HG03280 (cell line): ENCODE results near the gene SELENOP.

ENCODE experiments used
- ATAC-seq: cut with Tn5 transposase; IDR thresholded peaks from one replicate; pipeline ENCODE4 v1.9.1; 2021; ENCODE audit warnings: mild to moderate bottlenecking, moderate library complexity; ENCODE audit not compliant: unreplicated experiment

SELENOP gene

DNA sequence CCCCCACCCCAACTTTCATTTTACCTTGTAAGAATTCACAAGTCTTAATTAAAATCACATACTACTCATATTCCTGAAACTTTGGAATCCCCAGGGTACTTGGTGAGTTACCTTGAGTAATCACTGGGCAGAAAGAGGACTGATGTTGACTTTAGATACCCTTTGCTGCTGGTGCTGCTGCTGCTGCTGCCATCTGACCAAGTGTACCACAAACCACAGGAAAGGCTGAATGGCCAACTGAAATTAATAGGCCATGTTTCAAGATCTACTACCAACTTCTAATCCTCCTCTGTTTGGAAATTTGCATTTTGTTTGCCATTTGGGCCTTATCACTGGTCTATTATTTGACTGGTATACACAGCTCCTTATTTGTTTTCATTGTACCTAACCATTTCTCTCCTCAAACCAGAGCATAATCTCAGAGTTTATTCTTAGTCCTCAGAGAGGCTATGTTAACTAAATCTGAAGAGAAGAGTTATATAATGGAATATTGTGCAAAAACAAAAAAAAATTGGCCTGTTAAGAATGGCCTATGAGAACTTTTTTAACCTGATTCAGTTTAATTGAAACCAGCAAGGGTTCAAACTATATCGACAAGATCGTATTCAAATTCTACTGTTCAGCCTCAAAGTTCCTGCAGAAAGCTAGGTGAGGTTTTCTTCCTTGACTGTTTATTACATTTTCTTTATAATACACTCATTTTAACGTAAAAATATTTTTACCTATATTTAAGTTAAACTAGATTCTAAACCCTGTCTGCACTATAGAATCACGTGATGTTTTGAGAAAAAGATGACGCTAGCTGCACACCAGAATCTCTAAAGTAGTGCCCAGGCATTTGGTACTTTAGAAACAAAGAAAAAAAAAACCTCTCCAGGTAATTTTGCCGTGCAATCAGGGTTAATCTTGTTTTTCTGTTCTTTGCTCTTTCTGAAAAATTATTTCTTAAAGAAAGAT lies 13.1 kb downstream of the SELENOP start:
- ATAC-seq = no peak

DNA sequence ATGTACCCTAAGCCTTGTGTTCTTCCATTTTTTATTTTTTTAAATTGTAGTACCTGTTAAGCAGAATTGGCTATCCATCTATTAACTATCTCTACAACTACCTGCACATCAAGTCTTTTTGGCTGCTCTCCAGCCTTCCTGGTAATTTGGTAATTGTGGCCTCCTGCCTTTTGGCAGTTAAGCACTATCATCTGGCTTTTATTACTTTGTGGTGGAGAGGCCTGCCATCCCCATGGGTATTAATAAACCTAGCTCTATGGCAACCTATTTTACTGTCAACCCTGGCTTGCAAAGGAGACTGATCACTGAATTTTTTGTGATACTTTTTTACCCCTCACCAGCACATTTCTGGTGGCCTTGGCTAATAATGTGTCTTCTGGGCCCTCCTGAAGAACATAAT lies 20.5 kb downstream of the SELENOP start:
- ATAC-seq = no peak

DNA sequence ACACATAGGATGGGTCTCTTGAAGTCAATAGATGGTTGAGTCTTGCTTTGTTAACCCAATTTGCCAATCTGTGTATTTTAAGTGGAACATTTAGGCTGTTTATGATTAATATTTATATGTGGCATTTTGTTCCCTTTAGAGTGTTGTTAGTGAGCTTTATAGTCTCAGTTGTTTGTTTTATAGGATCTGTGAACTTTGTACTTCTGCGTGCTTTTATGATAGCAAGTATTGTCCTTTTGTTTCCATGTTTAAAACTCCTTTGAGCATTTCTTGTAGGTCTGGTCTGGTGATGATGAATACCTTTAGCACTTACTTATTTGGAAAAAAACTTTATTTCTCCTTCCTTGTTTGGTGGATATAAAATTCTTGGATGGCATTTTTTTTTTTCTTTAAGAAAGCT lies 23.8 kb downstream of the SELENOP start:
- no peak for ATAC-seq

DNA sequence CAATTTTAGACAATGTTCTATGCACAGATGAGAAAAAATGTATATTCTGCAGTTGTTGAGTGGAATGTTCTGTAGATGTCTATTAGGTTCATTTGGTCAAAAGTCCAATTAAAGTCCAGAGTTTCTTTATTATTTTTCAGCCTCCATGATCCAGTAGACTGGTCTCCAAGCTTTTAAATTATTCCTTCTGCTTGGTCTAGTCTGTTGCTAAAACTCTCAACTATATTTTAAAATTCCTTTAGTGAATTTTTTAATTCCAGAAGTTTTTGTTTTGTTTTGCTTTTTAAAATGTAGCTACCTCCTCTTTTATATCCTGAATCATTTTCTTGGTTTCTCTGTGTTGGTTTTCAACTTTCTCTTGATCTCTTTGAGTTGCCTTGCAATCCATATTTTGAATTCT lies 24.6 kb downstream of the SELENOP start:
- no peak for ATAC-seq

DNA sequence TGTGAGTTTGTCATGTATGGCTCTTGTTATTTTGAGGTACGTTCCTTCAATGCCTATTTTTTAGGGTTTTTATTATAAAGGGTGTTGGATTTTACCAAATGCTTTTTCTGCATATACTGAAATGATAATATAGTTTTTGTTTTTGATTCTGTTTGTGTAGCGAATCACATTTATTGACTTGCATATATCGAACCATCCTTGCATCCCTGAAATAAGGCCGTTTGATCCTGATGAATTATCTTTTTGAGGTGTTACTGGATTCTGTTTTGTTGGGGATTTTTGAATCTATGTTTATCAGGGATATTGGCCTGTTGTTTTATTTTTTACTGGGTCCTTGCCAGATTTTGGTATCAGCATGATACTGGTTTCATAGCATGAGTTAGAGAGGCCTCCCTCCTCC lies 25.9 kb downstream of the SELENOP start:
- no peak for ATAC-seq

DNA sequence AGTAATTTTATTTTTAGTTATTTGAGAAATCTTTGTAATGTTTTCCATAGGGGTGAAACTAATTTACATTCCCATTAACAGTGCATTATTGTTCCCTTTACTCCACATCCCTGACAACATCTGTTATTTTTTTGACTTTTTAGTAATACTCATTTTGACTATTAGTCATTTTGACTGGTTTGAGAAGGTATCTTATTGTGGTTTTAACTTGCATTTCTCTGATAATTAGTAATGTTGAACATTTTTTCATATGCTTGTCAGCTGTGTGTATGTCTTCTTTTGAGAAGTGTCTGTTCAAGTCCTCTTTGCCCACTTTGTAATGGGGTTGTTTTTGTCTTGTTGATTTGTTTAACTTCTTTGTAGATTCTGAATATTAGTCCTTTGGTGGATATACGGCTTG lies 27.6 kb downstream of the SELENOP start:
- ATAC-seq = no peak

DNA sequence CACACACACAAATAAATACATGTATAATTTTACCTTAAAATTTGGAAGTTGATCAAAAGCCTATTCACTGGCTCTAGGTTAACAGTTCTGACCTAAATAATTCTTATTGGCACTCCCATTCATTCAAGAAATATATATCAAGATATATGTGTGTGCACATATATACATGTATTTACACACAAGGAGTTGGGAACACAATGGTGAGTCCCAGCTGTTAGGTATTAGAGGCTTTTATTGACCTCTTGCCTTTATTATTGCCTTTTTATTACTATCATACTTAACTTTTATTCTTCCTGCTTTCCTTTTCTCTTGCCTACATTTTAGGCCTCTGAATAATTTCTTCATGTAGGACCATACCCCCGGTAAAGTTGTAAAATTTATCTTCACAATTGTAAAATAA lies 30.1 kb downstream of the SELENOP start:
- ATAC-seq = no peak

DNA sequence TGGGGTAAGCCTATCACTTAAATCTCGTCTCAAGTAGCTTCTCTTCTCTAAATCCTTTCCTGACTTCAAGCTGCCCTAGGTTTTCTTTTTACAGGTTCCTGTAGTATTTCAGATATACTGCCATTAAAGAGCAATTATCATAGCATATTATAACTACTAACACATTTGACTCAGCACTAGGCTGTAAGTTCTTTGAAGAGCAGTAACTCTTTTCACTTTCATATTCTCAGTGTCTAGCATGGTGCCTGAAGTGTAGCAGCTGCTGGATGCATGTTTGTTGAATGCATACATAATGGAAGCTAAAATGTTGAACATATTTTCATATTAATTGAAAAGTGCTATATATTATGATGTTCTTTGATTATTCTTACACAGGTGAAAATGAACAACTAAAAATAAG lies 32.6 kb downstream of the SELENOP start:
- peak; percentile 73 for ATAC-seq

DNA sequence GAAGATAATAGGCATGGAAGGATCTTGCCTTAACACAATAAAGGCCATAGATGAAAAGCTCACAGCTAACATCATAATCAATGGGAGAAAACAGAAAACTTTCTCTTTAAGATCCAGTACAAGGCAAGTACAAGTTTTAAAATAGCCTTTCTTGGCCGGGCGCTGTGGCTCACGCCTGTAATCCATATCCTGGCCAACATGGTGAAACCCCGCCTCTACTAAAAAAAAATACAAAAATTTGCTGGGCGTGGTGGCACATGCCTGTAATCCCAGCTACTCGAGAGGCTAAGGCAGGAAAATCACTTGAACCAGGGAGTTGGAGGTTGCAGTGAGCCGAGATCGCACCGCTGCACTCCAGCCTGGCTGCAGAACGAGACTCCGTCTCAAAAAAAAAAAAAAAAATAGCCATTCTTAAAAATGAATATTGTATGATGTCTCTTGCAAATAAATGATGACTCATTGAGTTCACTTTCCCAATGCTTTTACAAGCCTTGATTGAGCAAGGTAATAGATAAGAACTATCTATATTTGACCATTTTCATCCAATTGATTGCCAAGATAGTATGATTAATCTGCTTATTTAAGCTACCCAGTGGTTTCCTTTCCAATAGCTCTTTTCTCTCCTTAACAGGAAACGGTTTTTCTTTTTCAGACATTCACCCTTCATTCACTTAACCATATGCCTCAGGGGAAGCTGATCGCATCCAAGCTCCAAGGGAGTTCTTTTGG lies 39.3 kb downstream of the SELENOP start:
- ATAC-seq = no peak

DNA sequence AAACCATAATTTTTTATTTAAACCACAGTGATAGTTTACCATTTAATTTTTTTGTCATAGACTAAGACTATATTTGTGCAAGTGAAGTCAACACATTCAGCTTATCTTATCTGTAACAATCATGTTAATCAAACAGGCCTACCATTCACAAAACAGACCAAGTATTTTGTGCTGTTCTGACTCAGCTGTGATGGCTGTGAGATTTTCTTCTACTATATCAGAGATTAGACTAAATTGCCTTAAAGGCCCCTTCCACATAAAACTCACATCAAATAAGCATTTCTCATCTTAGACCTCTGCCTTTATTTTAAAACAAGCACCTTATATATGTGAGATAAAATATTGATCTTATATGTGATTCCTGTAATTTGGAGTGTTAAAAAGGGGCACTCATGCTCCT lies 41.7 kb downstream of the SELENOP start:
- no peak for ATAC-seq

DNA sequence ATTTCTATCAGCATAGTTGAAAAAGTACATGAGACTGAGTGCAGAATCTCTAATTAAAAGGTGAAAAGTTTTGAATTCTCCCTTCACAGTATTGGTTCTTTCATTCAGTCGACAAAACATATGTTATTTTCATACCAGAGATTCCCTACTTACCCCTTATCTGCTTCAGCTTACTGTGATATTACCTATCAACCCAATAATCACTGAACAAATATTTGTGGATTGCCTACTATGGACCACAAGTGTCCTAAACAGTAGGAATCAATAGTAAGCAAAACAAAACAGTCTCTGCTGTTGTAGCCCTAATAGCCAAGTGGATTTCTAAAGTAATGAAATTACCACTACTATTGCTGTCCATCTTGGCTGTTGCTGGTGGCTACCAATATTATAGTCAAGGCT lies 43.6 kb downstream of the SELENOP start:
- ATAC-seq = no peak

DNA sequence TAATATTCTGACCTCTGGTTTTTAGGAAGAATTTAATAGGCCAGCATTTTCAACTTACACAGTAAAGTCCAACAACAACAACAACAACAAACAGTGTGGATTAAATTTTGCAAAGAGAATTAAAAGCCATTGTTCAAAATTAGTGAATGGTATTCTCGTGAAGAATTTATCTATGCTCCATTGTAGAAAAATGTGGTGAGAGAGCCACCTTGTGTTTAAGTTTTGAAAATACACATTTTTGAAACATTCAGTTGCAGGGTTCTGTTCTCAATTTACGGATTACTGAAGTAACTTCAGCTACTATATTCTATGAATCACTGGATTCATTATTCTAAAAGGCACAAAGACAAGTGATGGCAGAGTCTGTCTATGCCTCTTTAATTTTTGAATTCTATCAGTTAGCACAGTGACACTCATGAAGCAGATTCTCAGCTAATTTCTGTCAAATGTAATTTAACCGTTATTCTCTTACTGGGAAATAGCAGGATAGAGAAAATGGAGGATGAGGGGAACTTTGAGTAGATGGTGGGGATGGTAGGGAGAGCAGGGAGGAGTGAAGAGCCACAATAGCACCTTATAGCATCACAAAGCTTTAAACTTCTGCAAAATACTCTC lies 44.1 kb downstream of the SELENOP start:
- no peak for ATAC-seq

DNA sequence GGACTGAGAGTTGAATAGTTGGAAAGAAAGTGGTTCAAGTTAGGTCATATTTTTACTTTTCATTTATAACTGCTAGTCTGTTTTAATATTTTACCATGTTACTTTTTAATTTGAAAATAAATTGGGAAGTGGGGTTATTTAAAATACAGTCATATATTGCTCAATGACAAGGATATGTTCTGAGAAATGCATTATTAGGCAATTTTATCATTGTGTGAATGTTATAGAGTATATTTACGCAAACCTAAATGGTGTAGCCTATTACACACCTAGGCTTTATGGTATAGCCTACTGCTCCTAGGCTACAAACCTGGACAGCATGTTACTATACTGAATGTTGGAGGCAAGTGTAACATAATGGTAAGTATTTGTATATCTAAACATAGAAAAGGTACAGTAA lies 49.9 kb downstream of the SELENOP start:
- ATAC-seq = no peak

DNA sequence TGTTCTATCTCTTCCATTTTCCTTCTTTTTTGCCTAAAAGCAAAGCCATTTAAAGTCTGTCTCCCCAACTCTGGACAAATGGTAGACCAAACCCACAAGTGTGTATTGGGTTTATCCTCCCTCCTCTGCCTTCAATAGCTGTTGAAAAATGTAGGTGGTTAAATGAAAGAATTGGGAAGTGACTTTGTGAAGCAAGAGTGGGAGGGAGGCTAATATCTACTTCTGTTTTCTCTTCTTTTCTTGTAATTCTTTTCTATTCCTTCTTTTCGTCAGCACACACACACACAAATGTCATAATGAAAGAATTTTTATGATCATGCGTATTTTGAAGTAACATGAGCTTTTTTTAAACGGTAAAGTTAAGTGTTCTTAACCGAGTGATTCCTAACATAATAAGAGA lies 51.3 kb downstream of the SELENOP start:
- no peak for ATAC-seq

DNA sequence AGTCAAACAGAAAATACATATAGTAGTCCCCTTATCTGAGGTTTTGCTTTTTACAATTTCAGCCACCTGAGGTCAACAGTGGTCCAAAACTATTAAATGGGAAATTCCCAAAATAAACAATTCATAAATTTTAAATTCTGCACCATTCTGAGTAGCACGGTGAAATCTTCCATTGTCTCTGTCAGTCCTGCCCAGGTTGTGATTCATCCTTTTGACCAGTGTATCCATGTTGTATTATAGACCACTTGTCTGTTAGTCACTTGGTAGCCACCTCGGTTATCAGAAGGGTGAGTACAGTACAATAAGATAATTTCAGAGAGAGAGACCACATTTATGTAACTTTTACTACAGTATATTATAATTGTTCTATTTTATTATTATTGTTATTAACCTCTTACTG lies 52.2 kb downstream of the SELENOP start:
- no peak for ATAC-seq

DNA sequence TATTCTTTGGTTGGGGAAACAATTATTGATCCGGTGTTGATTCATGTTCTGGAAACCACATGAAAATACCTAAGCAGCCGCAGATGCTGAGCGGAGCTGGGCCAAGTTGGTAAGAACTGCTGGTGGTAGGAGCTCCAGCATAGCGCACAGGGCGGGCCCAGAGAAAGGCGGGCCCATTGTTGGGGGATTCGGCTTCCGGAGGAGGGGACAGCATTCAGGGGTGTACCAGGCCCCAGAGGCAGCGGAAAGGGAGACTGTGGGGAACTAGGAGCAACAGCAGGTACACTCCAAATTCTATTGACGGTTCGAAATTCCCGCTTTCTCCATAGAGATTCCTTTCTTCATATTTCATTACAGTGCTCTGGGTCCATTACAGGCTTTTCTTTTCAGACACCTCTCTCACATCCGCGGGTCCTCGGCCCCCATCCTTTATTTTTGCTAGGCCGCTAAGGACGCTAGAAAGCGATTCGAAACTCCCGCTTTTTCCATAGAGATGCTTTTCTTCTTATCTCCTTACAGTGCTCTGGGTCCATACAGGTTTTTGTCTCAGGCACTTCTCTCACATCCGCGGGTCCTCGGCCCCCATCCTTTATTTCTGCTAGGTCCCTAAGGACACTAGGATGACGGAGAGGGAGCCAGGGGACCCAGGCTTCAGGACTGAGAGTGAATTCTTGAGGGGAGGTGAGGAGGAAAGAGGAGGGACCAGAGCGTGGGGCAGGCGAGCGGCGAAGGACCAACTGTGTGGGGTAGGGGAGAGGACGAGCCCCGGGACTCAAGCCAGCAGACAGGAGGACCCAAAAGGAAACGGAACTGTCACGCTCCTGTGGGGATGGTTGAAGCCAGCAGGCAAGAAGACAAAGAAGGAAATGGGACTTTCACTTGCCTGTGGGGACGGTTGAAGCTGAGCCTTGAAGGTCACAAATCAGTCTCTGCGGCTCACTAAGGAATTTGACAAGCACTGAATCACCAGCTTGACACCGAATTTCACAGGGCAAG lies 54.8 kb downstream of the SELENOP start, which contains the start of gene CCDC152:
CCDC152 (plus strand) TSS at position 213 of the 996 bp plus-strand sequence. CDS start 2,304 bp downstream, outside the sequence.
- peak; percentile 92 for ATAC-seq

DNA sequence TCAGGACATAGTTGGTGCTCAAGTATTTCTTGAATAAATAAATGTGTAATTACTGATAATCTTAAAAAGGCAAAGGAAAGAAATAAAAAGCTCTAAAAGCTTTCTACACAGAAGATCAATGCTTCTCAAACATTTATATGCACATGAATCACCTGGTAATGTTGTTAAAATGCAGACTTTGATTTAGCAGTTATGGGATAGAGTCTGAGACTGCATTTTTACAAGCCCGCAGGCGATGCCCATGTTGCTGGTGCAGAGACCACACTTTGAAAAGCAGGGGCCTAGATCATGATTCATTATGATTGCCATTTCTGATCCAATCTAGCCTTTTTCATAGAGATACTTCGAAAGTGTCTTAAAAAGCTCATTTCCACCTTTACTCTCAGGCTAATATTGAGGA lies 58.6 kb downstream of the SELENOP start:
- no peak for ATAC-seq

DNA sequence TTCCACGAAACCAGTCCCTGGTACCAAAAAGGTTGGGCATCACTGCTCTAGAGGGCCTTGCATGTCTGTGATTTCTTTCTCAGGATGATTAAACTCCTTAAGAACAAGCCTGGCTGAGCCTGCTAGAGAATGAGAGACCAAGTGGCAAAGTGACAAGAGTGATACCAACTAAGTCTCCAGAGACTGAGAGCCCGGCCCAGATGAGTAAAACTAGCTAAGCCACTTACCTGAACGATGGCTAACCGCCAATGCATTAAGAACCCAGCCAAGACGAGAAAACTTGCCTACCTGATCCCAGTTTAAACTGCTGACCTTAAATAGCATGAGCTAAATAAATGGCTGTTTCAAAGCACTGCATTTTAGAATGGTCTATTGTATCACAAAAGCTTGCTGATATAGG lies 60.6 kb downstream of the SELENOP start:
- ATAC-seq = no peak

DNA sequence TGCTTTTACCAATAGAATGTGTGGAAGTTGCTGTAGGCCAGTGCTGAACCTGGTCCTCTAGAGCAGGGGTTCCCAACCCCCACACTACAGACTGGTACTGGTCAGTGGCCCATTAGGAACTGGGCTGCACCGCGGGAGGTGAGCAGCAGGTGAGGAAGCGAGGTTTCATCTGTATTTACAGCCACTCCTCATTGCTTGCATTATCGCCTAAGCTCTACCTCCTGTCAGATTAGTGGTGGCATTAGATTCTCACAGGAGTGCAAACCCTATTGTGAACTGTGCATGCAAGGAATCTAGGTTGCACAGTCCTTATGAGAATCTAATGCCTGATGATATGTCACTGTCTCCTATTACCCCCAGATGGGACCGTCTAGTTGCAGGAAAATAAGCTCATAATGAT lies 61.2 kb downstream of the SELENOP start:
- ATAC-seq = no peak
